ENCODE measurements around the gene GFI1B. TPM values are rescaled to one million over a fixed set of nuclear protein-coding genes. Genes with fewer than 3 reads are reported as not detected.

GFI1B gene
- total and polyA plus RNA-seq, 2 donors (not counting 1 experiment from before 2014, with no cell fraction given) = under 0.01 to 0.06 TPM

GRCh38 chr9:132983491-132984201, 5.2 kb downstream of the GFI1B start:
- no peaks in the 10 kb centered on the region for H3K36me3 ChIP-seq (ENCODE audit: control insufficient read depth, insufficient read depth, low read length)

GRCh38 chr9:132984202-132985070, 5.9 kb downstream of the GFI1B start:
- Histone ChIP-seq H3K4me3 (replicated peaks in 1 of 4; ENCODE audit: control extremely low read depth in 1 of 4, insufficient read depth in 1 of 4, low read depth in 3 of 4, low read length in 4 of 4) (no peak overlapping the region), H3K9ac (ENCODE audit: insufficient read depth, low read length) (no peak overlapping the region), H3K36me3 (ENCODE audit: control insufficient read depth, insufficient read depth, low read length) (no peaks in the 10 kb centered on the region), H3K27me3 (ENCODE audit: control insufficient read depth, insufficient read depth, low read length) (peaks cover 15% of the 10 kb centered on the region), H3K79me2 (ENCODE audit: control insufficient read depth, insufficient read depth, low read length) (no peaks in the 10 kb centered on the region), H3K4me2 (ENCODE audit: extremely low read depth, insufficient read depth, low read length) (no peak overlapping the region), H2AFZ (ENCODE audit: low read length) (no peak overlapping the region), H3K4me1 (ENCODE audit: control insufficient read depth, extremely low read depth, insufficient read depth, low read length) (no peaks in the 10 kb centered on the region), H3K27ac (ENCODE audit: insufficient read depth, low read length) (no peak overlapping the region), H4K20me1 (ENCODE audit: control insufficient read depth, extremely low read depth, insufficient read depth, low read length) (no peaks in the 10 kb centered on the region), H3K9me3 (ENCODE audit: control insufficient read depth, insufficient read depth, low read depth, low read length) (no peaks in the 10 kb centered on the region)
- no peak for TF ChIP-seq CTCF (conservative IDR thresholded peaks at IDR 0.05 in 1 of 2, IDR thresholded peaks at IDR 0.05 in 1 of 2; ENCODE audit: low read depth in 1 of 2, low read length in 2 of 2)
- TF ChIP-seq EZH2 (IDR thresholded peaks at IDR 0.05; ENCODE audit: low read length, missing control alignments) = no peak
- DNase-seq (ENCODE audit: low read depth in 2 of 2) = no peak

More at GRCh38 chr9:132983491-132984201, 5.2 kb downstream of the GFI1B start:
- H3K4me3 ChIP-seq (replicated peaks in 1 of 4; ENCODE audit: control extremely low read depth in 1 of 4, insufficient read depth in 1 of 4, low read depth in 3 of 4, low read length in 4 of 4) = no peak overlapping the region
- H3K4me2 ChIP-seq (ENCODE audit: extremely low read depth, insufficient read depth, low read length) = no peak overlapping the region
- no peak overlapping the region for H3K9ac ChIP-seq (ENCODE audit: insufficient read depth, low read length)
- TF ChIP-seq CTCF (conservative IDR thresholded peaks at IDR 0.05 in 1 of 2, IDR thresholded peaks at IDR 0.05 in 1 of 2; ENCODE audit: low read depth in 1 of 2, low read length in 2 of 2) (no peak), EZH2 (IDR thresholded peaks at IDR 0.05; ENCODE audit: low read length, missing control alignments) (no peak)
- no peaks in the 10 kb centered on the region for H3K9me3 ChIP-seq (ENCODE audit: control insufficient read depth, insufficient read depth, low read depth, low read length)
- no peaks in the 10 kb centered on the region for H3K79me2 ChIP-seq (ENCODE audit: control insufficient read depth, insufficient read depth, low read length)
- H3K4me1 ChIP-seq (ENCODE audit: control insufficient read depth, extremely low read depth, insufficient read depth, low read length) = no peaks in the 10 kb centered on the region
- H2AFZ ChIP-seq (ENCODE audit: low read length) = no peak overlapping the region
- H3K27ac ChIP-seq (ENCODE audit: insufficient read depth, low read length) = no peak overlapping the region
- H3K27me3 ChIP-seq (ENCODE audit: control insufficient read depth, insufficient read depth, low read length) = peaks cover 21% of the 10 kb centered on the region
- H4K20me1 ChIP-seq (ENCODE audit: control insufficient read depth, extremely low read depth, insufficient read depth, low read length) = no peaks in the 10 kb centered on the region
- no peak for DNase-seq (ENCODE audit: low read depth in 2 of 2)

- Histone ChIP-seq H3K27me3 (ENCODE audit: control insufficient read depth, insufficient read depth, low read length) (peaks cover 11% of the 10 kb centered on the region), H3K27ac (ENCODE audit: insufficient read depth, low read length) (no peak overlapping the region), H3K4me3 (replicated peaks in 1 of 4; ENCODE audit: control extremely low read depth in 1 of 4, insufficient read depth in 1 of 4, low read depth in 3 of 4, low read length in 4 of 4) (no peak overlapping the region), H3K9ac (ENCODE audit: insufficient read depth, low read length) (no peak overlapping the region), H2AFZ (ENCODE audit: low read length) (no peak overlapping the region), H3K9me3 (ENCODE audit: control insufficient read depth, insufficient read depth, low read depth, low read length) (no peaks in the 10 kb centered on the region), H4K20me1 (ENCODE audit: control insufficient read depth, extremely low read depth, insufficient read depth, low read length) (no peaks in the 10 kb centered on the region), H3K79me2 (ENCODE audit: control insufficient read depth, insufficient read depth, low read length) (no peaks in the 10 kb centered on the region), H3K36me3 (ENCODE audit: control insufficient read depth, insufficient read depth, low read length) (no peaks in the 10 kb centered on the region), H3K4me1 (ENCODE audit: control insufficient read depth, extremely low read depth, insufficient read depth, low read length) (no peaks in the 10 kb centered on the region), H3K4me2 (ENCODE audit: extremely low read depth, insufficient read depth, low read length) (no peak overlapping the region)
- no peak for DNase-seq (ENCODE audit: low read depth in 2 of 2)
- no peak for TF ChIP-seq EZH2 (IDR thresholded peaks at IDR 0.05; ENCODE audit: low read length, missing control alignments)
- TF ChIP-seq CTCF (conservative IDR thresholded peaks at IDR 0.05 in 1 of 2, IDR thresholded peaks at IDR 0.05 in 1 of 2; ENCODE audit: low read depth in 1 of 2, low read length in 2 of 2) = no peak
Observed at GRCh38 chr9:132985071-132985350, 6.5 kb downstream of the GFI1B start.

Data from fibroblast of lung (primary cell).